NCI-H1930 (cell line): ENCODE measurements around the gene ZNF573.
A peak's percentile ranks its signal among the peaks of the same experiment; 100 is the strongest.
"Not testable (repeated sequence)": the region's sequence is repeated elsewhere in the genome, so short reads cannot be mapped to it uniquely, and the experiment has no call there.

Experiments
- DNase-seq, 2 experiments: peaks; one replicate each; lab custom pipeline; 2025; lab: John Stamatoyannopoulos, UW

The ZNF573 gene

GRCh38 chr19:37779127-37780005 lies at the start of gene ZNF573:
Gene ZNF573 (minus strand): TSS chr19:37779586. CDS start chr19:37773729, 5,857 bp downstream.
- DNase-seq: peak; percentile 75 to 85

DNA sequence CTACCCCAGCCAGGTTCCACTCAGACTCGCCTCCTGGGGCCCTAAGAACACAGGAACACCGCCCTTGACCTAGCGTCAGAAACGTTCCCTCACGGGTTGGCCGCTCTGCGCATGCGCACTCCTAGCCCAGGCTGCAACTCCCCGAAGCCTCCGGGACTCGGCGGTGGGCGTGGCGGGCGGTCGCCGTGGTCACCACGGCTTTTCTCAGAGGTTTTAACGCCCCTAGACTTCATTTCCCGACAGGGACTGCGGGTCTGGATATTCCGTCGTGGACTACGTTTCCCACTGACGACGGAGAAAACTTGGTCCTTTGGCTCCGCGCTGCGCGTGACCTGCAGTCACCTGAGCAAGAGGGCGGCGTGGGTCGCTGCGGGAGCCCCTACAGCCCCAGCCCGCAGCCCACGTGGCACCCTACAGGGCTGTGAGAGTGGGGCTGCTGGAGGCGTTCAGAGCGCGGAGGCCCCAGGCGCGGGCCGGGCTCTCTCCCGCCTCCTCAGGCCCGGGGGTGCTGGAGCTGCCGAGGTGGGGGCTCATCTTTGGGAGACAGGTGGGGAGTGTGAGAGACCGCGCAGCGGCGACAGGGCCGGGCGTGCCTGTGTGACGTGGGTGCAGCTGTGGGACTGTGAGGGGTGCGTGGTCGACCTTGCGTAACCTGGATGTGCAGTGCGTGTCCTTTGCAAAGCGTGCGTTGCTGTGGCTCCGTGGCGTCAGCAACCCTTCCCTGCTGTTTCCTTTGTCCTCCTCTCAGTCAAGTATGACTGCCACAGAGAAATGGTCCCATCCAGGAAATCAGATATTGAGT lies 38.0 kb upstream of the ZNF573 start:
- DNase-seq: peak; percentile 82 to 83

GRCh38 chr19:37815611-37816010 lies 36.2 kb upstream of the ZNF573 start:
- not testable (repeated sequence) for DNase-seq

- DNase-seq: no peak
Measured at GRCh38 chr19:37813340-37813739, 34.0 kb upstream of the ZNF573 start.

DNA sequence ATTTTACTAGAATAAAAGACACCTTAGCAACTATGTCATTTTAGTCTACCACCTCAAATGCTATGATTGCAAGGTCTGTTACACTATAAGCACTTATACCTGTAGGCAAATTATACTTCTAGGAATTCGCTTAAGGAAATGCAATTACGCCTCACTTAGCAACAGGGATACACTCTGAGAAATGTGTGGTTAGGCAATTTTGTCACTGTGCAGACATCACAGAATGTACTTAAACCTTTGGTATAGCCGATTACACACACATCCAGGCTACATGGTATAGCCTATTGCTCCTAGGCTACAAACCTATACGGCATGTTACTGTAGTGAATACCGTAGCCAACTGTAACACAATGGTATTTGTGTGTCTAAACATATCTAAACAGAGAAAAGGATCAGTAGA lies 30.0 kb upstream of the ZNF573 start:
- no peak for DNase-seq

GRCh38 chr19:37803249-37803840 lies 24.0 kb upstream of the ZNF573 start:
- DNase-seq: no peak

- no peak for DNase-seq
Measured at GRCh38 chr19:37790244-37790925, 11.0 kb upstream of the ZNF573 start.

DNA sequence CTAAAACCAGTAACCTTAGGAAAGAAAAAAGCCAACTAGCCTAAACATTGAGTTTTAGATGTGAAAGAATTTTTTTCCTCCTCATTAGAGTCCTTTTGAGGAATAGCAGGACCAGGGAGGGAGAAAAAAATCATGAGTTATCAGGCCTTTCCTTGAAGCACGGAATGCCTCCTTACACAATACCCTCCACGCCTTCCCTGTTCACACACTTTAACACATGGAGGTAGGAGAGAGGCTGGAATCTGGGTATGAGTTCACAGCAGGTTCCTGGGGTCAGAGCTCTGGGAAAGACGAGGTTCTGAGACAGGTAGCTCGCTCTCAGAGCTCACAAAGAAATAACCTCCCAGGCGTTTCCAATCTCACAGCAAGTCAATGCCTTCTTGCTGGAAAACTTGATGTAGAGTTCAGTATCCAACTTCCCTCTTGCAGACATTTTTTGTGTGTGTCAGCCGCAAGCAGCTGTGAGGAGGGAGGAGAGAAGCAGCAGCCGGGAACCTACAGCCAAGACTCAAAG lies 716 bp downstream of the ZNF573 start:
- DNase-seq: no peak

DNA sequence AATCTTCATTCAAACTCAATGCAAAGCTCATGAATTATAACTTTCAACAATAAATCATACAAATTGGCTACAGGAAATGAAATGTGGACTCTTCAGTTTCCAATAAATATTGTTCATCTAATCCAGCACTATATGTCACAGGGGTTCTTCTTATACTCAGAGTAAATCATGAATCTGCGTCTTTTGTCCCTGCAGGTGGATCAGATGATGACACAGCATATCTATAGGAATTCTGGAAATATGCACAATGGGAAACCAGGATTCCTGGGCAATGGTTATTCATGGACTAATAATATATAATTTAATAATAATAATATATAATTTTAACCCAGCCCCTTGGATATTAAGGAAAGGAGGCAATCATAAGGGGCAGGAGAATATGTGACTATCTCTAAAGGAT lies 8.4 kb downstream of the ZNF573 start:
- DNase-seq: no peak

DNA sequence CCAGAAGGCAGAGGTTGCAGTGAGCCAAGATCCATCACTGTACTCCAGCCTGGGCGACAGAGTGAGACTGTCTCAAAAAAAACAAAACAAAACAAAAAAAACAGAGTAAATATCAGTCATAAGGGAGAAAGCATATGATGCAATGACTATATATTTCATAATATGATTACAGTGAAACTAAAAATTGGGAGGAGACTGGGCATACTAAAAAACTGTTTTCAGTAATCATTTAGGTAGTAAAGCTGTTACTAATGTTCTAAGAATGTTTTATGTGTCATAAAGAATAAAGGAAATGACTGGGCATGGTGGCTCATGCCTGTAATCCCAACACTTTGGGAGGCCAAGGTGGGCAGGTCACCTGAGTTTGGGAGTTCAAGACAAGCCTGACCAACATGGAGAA lies 15.9 kb downstream of the ZNF573 start:
- DNase-seq: no peak

- not testable (repeated sequence) for DNase-seq
Measured at GRCh38 chr19:37757683-37758082, 21.7 kb downstream of the ZNF573 start.

DNA sequence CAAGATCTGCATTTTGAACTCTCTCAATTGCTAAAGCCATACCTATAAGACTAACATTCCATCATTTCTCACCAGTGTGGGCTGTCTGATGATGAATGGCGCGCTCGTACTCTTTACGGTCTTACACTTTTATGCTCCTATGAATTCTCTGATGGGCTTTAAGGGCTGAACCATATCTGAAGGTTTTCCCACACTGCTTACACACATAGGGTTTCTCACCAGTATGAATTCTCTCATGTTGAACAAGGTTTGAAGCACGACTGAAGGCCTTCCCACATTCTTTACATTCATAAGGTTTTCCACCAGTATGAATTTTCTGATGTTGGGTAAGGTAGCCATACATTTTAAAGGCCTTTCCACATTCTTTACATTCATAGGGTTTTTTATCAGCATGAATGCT lies 41.0 kb downstream of the ZNF573 start:
- DNase-seq: no peak

- no peak for DNase-seq
Measured at GRCh38 chr19:37725181-37725580, 54.2 kb downstream of the ZNF573 start.

GRCh38 chr19:37719927-37720265 lies 59.5 kb downstream of the ZNF573 start:
- DNase-seq: no peak

DNA sequence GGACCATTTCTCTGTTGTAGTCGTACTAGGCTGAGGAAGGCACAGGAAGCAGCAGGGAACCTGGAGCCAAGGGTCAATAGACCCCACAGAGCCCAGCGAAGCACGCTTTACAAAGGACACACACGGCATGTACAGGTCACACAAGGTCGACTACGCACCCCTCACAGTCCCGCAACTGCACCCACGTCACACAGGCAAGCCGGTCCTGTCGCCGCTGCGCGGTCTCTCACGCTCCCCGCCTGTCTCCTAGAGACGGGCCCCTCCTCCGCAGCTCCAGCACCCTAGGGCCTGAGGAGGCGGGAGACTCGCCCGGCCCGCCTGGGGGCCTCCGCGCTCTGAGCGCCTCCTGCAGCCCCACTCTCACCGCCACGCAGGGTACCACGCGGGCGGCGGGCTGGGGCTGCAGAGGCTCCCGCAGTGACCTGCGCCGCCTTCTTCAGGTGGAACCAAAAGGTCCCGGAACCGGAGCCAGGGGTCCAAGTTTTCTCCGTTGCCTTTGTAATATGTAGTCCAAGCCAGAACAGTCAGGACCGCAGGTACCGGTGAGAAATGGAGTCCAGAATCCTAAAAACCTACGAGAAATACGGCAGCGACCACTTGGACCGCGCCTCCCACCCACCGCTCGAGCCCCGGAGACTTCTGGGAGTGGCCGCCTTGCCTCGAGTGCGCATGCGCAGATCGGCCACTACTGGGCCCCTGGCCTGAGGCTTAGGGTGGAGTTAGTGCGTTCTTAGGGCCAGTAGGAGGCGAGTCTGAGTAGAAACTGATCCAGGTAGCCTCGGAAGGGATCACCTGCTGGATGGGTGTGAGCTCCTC lies 60.1 kb downstream of the ZNF573 start, which contains the start of gene ZNF607:
Gene ZNF607, minus strand, starts transcription at position 651 of the 816 bp plus-strand sequence. CDS start 8,143 bp downstream, outside the sequence.
- DNase-seq: peak; percentile 96

DNA sequence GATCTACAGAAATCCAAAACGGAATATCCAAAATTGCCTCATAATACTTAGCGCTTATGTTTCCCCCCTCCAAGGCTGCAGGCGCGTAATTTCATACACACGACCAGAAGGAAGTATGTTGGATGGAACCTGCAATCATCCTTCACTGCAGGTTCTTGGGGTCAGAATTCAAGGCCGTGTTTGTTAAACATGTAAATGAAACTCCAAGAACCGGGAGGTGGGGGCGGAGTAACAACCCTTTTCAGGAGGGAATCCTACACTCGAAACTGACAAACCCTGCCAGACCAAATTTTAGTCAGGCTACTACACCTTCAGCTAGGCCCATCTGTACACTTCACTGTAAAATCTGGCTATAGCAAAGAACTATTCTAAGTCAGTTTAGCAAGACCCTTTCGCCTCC lies 61.1 kb downstream of the ZNF573 start:
- DNase-seq: no peak

GRCh38 chr19:37716140-37716539 lies 63.2 kb downstream of the ZNF573 start:
- no peak for DNase-seq

DNA sequence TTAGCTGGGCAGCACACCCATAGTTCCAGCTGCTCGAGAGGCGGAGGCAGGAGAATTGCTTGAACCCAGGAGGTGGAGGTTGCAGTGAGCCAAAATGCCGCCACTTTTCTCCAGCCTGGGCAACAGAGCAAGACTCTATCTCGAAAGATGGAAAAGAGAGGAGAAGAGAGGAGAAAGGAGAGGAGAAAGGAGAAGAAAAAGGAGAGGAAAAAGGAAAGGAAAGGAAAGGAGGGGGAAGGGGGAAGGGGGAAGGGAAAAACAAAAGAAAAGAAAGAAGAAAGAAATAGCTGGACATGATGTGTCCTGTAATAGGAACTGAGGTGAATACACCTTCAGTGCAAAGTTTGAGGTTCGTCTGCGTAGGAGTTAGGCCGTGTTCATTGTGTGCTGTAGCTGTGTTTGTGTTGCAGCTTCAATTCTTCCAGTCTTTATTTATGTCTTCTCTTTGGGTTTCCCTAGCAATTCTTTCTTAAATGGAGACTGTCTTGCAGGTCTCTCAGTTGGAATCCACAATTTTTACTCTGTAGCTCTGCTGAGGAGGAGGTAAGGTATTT lies 73.3 kb downstream of the ZNF573 start:
- no peak for DNase-seq

DNA sequence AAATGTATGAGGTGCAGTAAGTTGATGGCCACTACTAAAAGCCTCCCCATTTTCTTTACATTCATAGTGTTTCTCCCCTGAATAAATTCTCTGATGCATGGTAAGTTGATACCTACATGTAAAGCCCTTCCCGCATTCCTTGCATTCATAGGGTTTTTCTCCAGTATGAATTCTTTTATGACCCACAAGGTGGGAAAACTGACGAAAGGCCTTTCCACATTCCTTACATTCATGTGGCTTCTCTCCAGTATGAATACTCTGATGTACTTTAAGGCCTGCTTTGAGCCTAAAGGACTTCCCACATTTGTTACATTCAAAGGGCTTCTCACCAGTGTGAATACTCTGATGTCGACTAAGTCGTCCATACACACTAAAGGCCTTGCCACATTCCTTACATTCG lies 80.3 kb downstream of the ZNF573 start:
- no peak for DNase-seq

DNA sequence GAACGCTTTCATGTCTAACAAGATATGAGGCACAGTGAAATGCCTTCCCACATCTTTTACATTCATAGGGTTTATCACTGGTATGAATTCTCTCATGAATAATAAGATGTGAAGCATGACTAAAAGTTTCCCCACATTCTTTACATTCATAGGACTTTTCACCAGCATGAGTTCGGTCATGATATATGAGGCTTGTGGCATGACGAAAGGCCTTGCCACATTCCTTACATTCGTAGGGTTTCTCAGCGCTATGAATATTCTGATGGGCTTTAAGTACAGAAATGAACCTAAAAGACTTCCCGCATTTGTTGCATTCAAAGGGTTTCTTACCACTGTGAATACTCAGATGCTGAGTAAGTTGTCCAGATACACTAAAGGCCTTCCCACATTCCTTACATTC lies 81.2 kb downstream of the ZNF573 start:
- DNase-seq: no peak
